ENCODE measurements around the gene SCN4A. TPM values are rescaled to one million over a fixed set of nuclear protein-coding genes. Genes with fewer than 3 reads are reported as not detected.
A peak's percentile ranks its signal among the peaks of the same experiment; 100 is the strongest.

SCN4A gene
- total RNA-seq, 1 experiment from 2014 or later, result 1.4 TPM

- TF ChIP-seq EZH2 (IDR thresholded peaks at IDR 0.05; ENCODE audit: low read depth), result no peak
- no peak for TF ChIP-seq CTCF (conservative IDR thresholded peaks at IDR 0.05)
- Histone ChIP-seq H2AFZ (no peak overlapping the region), H3K36me3 (ENCODE audit: low read depth) (no peaks in the 10 kb centered on the region), H3K79me2 (ENCODE audit: low read depth) (no peaks in the 10 kb centered on the region), H3K4me3 (no peak overlapping the region), H3K9me2 (ENCODE audit: insufficient read depth) (no peaks in the 10 kb centered on the region; the same call in 1 of the 2 replicates), H4K20me1 (ENCODE audit: insufficient read depth) (no peaks in the 10 kb centered on the region), H3K9me3 (ENCODE audit: insufficient read depth, low read depth) (no peaks in the 10 kb centered on the region; the same call in 1 of the 2 replicates), H3K4me1 (replicated peaks; ENCODE audit: insufficient read depth) (0 out of 2 replicates have a peak, but pooled peaks cover under 1% of the 10 kb centered on the region), H3K27ac (no peak overlapping the region), H3K27me3 (ENCODE audit: insufficient read depth, low read depth) (no peaks in the 10 kb centered on the region), H3F3A (ENCODE audit: insufficient read depth, low read depth) (peaks cover 3% of the 10 kb centered on the region; the same call in 1 of the 2 replicates), H3K4me2 (no peak overlapping the region)
- POLR2A ChIA-PET (ENCODE audit: unreplicated experiment), result no interaction called here
- DNase-seq, result no peak
- CTCF ChIA-PET, result no interaction called here
- intact Hi-C loops (cut with micrococcal nuclease; ENCODE audit: unreplicated experiment), result no loop called here
- BruUV-seq (replicated peaks), result no TSS peak
Measured at GRCh38 chr17:64015447-64015846, 42.7 kb upstream of the SCN4A start.

GRCh38 chr17:64009571-64010402 is 37.1 kb upstream of the SCN4A start:
- no peak for TF ChIP-seq CTCF (conservative IDR thresholded peaks at IDR 0.05)
- no peak for TF ChIP-seq EZH2 (IDR thresholded peaks at IDR 0.05; ENCODE audit: low read depth)
- Histone ChIP-seq H2AFZ (no peak overlapping the region), H3K27me3 (ENCODE audit: insufficient read depth, low read depth) (no peaks in the 10 kb centered on the region), H3K4me3 (peak overlapping the region; percentile 5; the same call in 1 of the 2 replicates), H3K9me3 (ENCODE audit: insufficient read depth, low read depth) (no peaks in the 10 kb centered on the region; the same call in 1 of the 2 replicates), H3K27ac (peak overlapping the region; percentile 62), H3F3A (ENCODE audit: insufficient read depth, low read depth) (peaks cover 31% of the 10 kb centered on the region), H3K9me2 (ENCODE audit: insufficient read depth) (no peaks in the 10 kb centered on the region), H3K36me3 (ENCODE audit: low read depth) (no peaks in the 10 kb centered on the region), H4K20me1 (ENCODE audit: insufficient read depth) (no peaks in the 10 kb centered on the region), H3K4me2 (peak overlapping the region; percentile 56), H3K79me2 (ENCODE audit: low read depth) (no peaks in the 10 kb centered on the region), H3K4me1 (replicated peaks; ENCODE audit: insufficient read depth) (peaks cover 57% of the 10 kb centered on the region)
- BruUV-seq (replicated peaks), result no TSS peak
- POLR2A ChIA-PET (ENCODE audit: unreplicated experiment), result interaction anchor here (0.6 kb wide), 1 partner anchor 30 kb away, joined by 5 read pairs; no protein-coding TSS in a partner anchor
- CTCF ChIA-PET, result interaction anchor here (0.6 kb wide), 1 partner anchor 167 kb away, joined by 4 read pairs; no protein-coding TSS in a partner anchor
- intact Hi-C loops (cut with micrococcal nuclease; ENCODE audit: unreplicated experiment), result no loop called here
- peak in 1 of 2 experiments; percentile 84 for DNase-seq

- no peaks in the 10 kb centered on the region for H3K36me3 ChIP-seq (ENCODE audit: low read depth)
- ChIA-PET CTCF (interaction anchor here (0.6 kb wide), 1 partner anchor 166 kb away, joined by 4 read pairs; no protein-coding TSS in a partner anchor), POLR2A (ENCODE audit: unreplicated experiment) (no interaction called here)
- intact Hi-C loops (cut with micrococcal nuclease; ENCODE audit: unreplicated experiment), result no loop called here
- no peaks in the 10 kb centered on the region; the same call in 1 of the 2 replicates for H3K9me3 ChIP-seq (ENCODE audit: insufficient read depth, low read depth)
- DNase-seq, result no peak
- H4K20me1 ChIP-seq (ENCODE audit: insufficient read depth), result no peaks in the 10 kb centered on the region
- H3K4me1 ChIP-seq (replicated peaks; ENCODE audit: insufficient read depth), result peaks cover 57% of the 10 kb centered on the region
- H3F3A ChIP-seq (ENCODE audit: insufficient read depth, low read depth), result peaks cover 31% of the 10 kb centered on the region
- no peak overlapping the region for H3K4me3 ChIP-seq
- no peak for TF ChIP-seq CTCF (conservative IDR thresholded peaks at IDR 0.05)
- no peak for TF ChIP-seq EZH2 (IDR thresholded peaks at IDR 0.05; ENCODE audit: low read depth)
- no peak overlapping the region for H2AFZ ChIP-seq
- no peaks in the 10 kb centered on the region for H3K27me3 ChIP-seq (ENCODE audit: insufficient read depth, low read depth)
- H3K27ac ChIP-seq, result peak overlapping the region; percentile 62
- no TSS peak for BruUV-seq (replicated peaks)
- H3K9me2 ChIP-seq (ENCODE audit: insufficient read depth), result no peaks in the 10 kb centered on the region
- H3K4me2 ChIP-seq, result peak overlapping the region; percentile 56
- no peaks in the 10 kb centered on the region for H3K79me2 ChIP-seq (ENCODE audit: low read depth)
Measured at GRCh38 chr17:64008830-64009229, 36.1 kb upstream of the SCN4A start.

Measured in PC-9 (cell line).